HG03066 (cell line): ENCODE results near the gene FBXL5.

ENCODE experiments used
- ATAC-seq: cut with Tn5 transposase; IDR thresholded peaks from one replicate; pipeline ENCODE4 v1.9.1; 2021; ENCODE audit warnings: low read depth; ENCODE audit not compliant: unreplicated experiment

The FBXL5 gene

GRCh38 chr4:15655223-15656037 lies at the start of gene FBXL5:
Gene FBXL5 (minus strand): TSS chr4:15655357. CDS start chr4:15655287, 70 bp downstream.
- peak; percentile 55 for ATAC-seq

GRCh38 chr4:15704129-15704528 lies 49.0 kb upstream of the FBXL5 start:
- ATAC-seq = no peak

- ATAC-seq = no peak
Measured at GRCh38 chr4:15703439-15703838, 48.3 kb upstream of the FBXL5 start.

- peak; percentile 58 for ATAC-seq
Measured at GRCh38 chr4:15702941-15703403, 47.8 kb upstream of the FBXL5 start, which contains the start of gene BST1. Gene BST1 (plus strand): TSS chr4:15703065. CDS start chr4:15703145, 80 bp downstream.

- ATAC-seq = no peak
Measured at GRCh38 chr4:15696866-15697265, 41.7 kb upstream of the FBXL5 start.

GRCh38 chr4:15695729-15696128 lies 40.6 kb upstream of the FBXL5 start:
- ATAC-seq = no peak

GRCh38 chr4:15695240-15695699 lies 40.1 kb upstream of the FBXL5 start:
- no peak for ATAC-seq

GRCh38 chr4:15694431-15694830 lies 39.3 kb upstream of the FBXL5 start:
- ATAC-seq = no peak

GRCh38 chr4:15692602-15693001 lies 37.4 kb upstream of the FBXL5 start:
- ATAC-seq = no peak

GRCh38 chr4:15691346-15692135 lies 36.4 kb upstream of the FBXL5 start:
- no peak for ATAC-seq

GRCh38 chr4:15690020-15690809 lies 35.1 kb upstream of the FBXL5 start:
- ATAC-seq = no peak

GRCh38 chr4:15689540-15689939 lies 34.4 kb upstream of the FBXL5 start:
- no peak for ATAC-seq

- ATAC-seq = no peak
Measured at GRCh38 chr4:15688051-15688450, 32.9 kb upstream of the FBXL5 start.

GRCh38 chr4:15684498-15684897 lies 29.3 kb upstream of the FBXL5 start:
- no peak for ATAC-seq

GRCh38 chr4:15683143-15683495 lies 28.0 kb upstream of the FBXL5 start:
- no peak for ATAC-seq

- ATAC-seq = no peak
Measured at GRCh38 chr4:15682242-15683142, 27.3 kb upstream of the FBXL5 start.

- peak; percentile 95 for ATAC-seq
Measured at GRCh38 chr4:15681372-15682241, 26.4 kb upstream of the FBXL5 start, which contains the start of gene FAM200B. Gene FAM200B (plus strand): TSS chr4:15681827. CDS start chr4:15686978, 5,151 bp downstream.

GRCh38 chr4:15681067-15681371 lies 25.9 kb upstream of the FBXL5 start:
- ATAC-seq = no peak

GRCh38 chr4:15677507-15677988 lies 22.4 kb upstream of the FBXL5 start:
- no peak for ATAC-seq
